C4-2B (cell line): ENCODE data around the gene DHDDS.

Source experiments
- ZFX ChIP-seq: fragments of 450-650 bp; IDR thresholded peaks from 2 replicates; pipeline ENCODE4 v1.6.1; 2017
- TF ChIP-seq, protein P1 (sequence below): fragments of 450-650 bp; conservative IDR thresholded peaks from 2 replicates; pipeline ENCODE4 v1.5.1; 2017; ENCODE audit warnings: mild to moderate bottlenecking

DNA sequence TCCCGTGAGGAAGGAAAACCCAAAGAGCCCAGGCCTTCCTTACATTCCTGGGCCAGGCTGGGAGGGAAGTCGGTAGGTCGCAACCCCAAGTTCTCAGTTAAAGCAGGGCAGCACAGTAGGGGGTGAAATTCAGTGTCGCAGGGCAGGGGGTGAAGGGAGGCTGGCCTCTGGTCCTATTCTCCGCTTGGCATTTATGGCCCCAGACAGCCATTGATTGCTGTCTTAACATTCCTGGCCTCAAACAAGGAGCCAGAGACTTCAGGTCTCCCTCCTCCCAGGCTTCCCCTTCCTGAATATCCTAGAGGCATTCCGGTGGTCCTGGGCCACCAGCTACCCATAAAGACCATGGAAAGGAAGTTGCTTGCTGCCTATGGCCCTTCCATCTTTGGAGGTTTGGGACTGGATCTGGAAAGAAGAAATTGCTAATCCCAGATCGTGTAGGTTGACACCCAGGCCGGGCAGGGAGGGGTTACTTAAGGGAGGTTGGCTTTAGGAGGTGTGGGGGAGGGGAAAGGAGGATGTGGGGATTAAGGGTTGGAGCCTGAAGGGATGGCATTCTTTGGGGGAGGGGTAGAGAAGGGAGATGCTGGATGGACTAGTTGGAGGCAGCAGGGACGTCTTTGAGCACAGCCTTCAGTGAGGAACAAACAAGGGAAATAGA, 19.8 kb upstream of the DHDDS start:
- TF ChIP-seq, protein P1, sequence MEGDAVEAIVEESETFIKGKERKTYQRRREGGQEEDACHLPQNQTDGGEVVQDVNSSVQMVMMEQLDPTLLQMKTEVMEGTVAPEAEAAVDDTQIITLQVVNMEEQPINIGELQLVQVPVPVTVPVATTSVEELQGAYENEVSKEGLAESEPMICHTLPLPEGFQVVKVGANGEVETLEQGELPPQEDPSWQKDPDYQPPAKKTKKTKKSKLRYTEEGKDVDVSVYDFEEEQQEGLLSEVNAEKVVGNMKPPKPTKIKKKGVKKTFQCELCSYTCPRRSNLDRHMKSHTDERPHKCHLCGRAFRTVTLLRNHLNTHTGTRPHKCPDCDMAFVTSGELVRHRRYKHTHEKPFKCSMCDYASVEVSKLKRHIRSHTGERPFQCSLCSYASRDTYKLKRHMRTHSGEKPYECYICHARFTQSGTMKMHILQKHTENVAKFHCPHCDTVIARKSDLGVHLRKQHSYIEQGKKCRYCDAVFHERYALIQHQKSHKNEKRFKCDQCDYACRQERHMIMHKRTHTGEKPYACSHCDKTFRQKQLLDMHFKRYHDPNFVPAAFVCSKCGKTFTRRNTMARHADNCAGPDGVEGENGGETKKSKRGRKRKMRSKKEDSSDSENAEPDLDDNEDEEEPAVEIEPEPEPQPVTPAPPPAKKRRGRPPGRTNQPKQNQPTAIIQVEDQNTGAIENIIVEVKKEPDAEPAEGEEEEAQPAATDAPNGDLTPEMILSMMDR = no peak
- no peak for TF ChIP-seq ZFX
